Measurements from ENCODE around the gene SUN5.
A peak's percentile ranks its signal among the peaks of the same experiment; 100 is the strongest.

SUN5 gene

DNA sequence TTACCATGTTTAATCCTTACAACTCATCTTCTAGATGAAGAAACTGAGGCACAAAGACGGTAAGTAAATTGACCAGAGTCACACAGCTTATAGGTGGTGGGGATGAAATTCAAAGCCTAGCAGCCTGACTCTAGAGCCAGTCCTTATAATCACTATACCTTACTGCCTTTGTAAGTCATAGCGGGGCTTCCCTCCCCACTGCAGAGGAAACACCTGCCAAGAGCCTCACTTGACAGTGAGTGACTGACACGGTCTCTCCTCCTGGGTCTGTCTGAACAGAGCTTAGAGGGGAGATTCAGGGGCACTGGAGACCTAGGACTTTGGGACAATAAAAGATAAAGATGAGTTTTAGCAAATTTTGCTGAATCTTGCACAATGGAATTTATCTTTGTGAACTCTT lies 12.8 kb downstream of the SUN5 start:
- DNase-seq, result no peak

DNA sequence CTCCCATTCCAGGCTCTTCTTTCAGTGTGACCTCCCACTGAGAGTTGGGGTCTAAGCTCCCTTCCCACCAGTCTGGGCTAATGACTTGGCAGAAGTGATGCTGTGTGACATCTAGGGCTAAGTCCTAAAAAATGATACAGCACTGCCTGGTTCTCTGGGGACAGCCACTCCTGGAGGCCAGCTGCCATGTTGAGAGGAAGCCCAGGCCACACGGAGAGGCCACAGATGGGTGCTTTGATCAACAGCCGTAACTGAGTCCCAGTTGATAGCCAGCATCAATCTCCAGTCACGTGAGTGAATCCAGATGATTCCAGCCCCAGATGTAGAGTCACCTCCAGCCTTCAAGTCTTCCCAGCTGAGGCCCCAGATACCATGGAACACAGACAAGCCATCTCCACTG lies 13.8 kb downstream of the SUN5 start:
- no peak for DNase-seq

DNA sequence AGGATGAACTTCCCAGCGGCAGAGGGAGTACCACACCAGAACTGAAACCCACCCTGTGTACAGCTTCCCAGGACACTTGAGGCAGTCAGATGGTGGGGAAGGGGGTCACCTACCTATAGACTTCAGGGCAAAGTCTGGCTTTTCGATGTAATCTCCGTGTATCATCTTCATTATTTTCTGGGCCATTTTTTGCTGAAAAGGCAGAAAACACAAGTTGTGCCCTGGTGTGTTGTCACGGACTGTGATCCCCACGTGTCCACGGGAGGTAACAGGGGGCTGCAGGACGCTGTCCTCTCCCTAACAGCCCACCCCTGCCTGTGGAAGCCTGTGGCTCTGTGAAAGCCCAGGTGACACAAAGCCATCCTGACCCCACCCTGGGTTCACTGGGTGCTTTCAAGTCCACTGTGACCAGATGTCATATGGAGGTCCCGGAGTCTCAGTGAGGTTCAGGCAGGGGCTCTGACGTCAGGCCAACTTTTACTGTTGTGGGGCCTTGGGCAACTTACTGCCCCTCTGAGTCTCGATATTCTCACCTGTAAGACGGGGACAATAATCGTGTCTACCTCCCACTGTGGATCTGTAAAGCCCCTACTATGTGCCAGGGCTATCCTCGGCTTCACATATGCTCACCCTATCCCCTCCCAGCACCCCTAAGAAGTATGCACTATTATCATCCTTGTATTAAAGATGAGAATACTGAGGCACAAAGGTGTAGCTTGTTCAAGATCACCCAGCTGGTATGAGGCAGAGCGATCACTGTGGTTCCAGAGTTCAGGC lies 14.5 kb downstream of the SUN5 start:
- DNase-seq, result no peak

DNA sequence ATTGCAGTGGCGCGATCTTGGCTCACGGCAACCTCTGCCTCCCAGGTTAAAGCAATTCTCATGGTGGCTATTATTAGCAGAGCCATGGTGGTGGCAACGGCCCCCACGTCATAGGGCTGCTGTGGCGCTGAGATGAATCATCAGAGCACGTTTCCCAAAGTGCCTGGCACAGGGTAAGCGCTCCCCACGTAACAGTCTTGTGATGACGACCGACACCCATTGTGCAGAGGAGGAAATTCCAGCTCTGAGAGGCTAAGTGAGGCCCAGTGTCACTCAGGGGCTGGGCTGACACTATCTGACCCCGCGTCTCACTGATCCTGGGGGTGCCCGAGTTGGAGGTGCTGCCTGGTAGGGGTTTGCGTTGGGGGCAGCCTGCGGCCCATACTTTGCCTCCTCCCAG lies 16.2 kb downstream of the SUN5 start:
- no peak for DNase-seq

DNA sequence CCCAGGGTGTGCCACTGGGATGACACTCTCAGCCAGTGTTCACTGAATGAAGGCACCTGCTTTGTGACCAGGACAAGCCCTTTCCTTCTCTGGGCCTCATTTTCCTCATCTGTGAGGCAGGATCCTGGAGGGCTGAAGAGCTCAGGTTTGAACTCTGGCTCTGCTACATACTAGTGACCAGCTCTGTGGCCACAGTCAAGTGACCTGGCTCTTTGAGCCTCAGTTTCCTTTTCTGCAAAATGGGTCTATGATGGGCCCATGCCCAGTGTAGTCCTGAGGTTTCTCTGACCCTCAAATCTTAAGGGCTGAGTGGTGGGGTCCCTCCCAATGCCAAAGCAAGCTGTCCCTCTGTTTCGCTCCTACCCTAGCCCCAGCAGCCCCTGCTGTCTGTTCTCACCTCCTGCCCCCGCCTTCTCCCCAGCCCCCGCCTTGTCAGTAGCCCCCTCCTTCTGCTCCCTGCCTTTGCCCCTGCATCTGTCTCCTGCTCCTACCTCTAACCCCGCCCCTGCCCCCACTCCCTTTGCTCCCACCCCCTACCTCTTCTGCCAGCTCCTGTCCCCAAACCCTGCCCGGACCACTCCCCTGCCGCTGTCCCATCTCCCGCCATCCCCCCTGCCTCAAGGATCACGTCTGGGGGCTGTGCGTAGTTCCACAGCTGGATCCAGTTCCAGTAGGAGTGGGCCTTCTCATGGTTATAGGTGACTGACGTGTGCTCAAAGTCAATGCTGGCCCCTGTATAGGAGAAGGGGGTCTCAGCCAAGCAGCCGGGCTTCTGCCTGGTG lies 17.0 kb downstream of the SUN5 start:
- no peak for DNase-seq

DNA sequence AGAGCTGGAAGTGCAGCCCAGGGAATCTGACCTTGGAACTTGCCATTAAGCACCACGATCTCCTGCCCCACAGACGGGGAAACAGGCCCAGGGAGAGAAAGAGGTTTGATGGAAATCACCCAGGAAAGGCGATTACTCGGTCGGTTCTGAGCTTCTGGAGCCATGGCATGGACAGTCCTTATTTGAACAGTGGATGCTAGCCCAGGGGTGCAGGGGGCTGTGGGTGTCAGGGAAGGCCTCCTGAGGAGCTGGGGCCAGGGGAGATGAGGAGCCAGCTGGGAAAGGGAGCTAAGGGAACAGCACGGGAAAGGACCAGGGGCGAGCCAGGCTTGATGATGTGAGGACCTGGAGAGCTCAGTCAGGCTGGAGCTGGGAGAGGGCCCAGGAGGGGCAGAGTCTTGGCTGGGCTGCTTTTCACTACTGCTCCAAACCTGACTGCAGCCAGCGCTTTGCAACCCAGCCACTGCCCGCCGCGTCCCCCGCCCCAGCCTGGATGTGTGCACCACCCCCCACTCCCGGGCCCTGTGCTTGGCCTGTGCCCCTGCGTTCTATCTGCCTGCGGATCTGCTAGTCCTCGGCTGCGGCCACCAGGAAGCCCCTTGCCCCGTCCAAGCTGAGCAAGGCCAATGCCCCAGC lies 17.8 kb downstream of the SUN5 start:
- no peak for DNase-seq

DNA sequence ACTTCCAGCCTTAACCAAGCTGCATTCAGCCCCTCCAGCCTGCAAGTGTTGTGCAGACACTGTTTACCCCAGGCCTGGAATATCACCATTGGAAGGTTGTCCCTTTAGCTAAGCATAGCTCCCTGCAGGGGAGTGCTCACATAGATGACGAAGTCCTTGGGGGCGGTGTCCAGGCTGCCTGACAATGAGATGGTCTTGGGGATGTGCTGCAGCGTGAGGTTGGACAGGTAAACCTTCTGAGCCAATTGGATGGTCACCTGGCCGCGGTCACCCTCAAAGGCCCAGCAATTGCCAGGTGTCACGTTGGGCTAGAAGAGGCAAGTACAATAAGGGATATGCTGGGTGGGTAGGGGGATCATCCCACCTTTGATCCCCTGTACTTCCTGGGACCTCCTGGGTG lies 18.6 kb downstream of the SUN5 start:
- no peak for DNase-seq

DNA sequence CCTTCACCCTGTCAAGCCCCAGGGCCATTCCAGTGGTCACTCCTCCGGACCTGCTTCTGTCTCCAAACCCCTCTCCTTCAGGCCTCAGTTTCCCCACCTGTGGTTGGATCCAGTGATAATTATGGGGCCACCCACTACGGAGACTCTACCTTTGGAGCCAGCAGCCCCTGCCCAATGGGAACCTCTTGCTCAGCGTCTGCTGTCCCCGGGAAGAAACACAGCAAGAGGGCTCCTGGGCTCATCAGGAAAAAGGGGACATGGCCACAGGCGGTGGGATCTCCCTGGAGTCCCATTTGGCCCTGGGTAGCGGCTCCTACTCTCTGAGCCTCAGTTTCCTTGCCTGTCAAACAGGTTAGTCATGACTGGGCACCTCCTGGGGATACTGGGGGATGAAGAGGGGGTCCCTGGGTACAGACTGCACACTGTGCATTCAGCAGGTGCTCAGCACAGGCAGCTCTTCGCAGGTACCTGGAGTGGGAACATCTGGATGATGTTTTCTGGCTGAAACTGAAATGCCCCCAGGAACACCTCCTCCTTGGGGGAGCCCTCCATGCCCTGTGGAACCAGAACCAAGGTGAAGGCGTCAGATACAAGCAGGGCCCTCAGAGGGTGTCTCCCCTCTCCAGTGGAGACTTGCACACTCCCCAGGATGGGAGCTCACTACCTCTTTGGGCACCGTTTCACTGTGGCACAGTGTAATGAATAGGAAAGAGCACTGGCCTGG lies 19.4 kb downstream of the SUN5 start:
- no peak for DNase-seq

DNA sequence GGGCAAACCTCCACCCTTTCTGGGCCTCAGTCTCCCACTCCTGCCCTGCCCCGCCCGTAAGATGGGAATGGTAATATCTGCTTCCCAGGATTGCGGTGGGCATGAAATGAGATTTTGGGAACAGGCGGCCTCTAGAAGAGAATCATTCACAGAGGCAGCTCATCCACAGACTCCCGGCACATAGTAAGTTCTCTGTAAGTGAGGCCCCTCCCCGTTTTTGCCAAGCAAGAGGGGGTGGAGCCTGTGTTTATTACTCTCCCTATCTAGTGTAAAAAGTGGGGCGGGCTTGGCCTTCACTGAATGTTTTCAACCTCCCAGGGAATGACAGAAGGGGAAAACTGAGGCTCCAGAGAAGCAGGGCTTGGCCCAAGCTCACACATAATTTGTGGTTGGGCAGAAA lies 20.0 kb downstream of the SUN5 start:
- no peak for DNase-seq

DNA sequence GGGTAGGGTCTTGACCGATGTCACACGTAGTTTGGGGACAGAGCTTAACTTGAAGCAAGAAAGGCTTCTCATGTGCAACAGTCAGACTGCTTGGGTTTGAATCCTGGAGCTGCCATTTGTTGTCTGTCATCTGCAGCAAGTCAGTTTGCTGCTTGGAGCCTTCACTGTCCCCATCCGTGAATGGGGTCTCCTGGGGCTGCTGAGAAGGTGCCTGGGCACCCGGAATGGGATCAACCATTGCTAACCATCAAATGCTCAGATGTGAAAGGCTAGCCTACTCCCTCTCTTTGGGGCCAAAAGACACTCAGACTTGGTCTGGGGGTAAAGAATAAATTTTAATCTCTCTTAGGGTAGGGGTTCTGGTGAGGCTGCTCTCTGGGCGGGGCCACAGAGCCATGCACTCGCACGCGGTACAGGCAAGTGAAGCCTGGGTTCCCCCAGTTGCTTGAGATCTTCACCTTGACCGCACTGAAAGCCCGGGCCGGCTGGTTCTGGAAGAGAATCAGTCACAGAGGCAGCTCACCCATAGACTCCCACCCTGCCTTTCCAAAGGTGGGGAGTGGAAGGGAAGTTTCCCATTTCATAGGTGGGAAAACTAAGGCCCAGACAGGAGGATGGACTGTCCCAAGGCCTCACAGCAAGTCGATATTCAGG lies 20.6 kb downstream of the SUN5 start:
- DNase-seq, result no peak

DNA sequence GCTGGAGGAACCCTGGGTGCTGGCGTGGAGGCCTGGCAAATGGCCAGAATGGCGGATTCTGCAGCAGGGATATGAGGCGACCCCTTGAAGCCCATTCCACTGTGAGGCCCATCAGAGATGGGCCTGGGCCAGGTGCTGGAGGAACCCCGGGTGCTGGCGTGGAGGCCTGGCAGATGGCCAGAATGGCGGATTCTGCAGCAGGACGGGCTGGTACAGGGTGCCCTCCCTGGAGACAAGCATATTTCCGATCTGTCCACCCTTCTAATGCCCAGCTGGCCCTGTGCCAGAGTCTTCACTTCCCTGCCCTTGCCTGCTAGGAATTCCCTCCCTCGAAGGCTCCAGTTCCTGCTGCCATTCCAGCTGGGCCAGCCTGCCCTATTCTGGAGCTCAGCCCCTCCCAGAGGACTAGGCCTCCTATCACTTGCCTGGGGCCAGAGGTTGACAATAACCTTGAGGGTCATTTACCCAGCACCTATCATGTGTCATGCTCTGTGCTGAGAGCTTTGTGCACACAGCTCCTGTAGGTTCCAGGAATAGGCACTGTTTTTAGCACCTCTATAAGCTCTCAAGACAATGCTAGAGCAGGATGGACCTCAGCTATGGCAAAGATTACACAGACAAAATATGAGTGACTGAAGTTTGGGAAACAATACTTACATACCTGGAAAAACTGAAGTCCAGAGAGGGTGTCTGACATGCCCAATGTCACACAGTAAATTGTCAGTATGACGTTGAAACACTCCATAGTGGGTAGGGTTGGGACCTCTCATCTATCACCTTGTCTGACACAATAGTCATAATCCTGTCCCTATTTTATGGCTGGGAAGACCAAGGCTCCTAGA lies 21.4 kb downstream of the SUN5 start:
- peak; percentile 43 for DNase-seq

DNA sequence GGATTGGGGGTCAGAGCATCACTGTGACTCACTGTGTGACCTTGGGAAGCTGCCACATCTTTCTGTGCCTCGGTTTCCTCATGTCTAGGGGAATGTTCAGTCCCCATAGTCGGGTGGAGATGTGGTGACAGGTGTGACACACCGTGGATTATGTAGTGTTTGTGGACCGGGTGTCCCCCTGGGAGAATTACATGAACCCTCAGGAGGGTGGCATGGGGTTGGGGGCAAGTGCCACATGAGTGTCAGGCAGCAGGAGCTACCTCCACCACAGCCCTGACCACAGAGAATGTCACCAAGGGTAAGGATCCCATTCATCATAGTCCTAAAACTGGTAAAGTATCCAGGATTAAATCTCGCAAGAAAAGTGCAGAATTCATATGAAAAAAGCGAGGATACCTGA lies 23.2 kb downstream of the SUN5 start:
- DNase-seq, result no peak

DNA sequence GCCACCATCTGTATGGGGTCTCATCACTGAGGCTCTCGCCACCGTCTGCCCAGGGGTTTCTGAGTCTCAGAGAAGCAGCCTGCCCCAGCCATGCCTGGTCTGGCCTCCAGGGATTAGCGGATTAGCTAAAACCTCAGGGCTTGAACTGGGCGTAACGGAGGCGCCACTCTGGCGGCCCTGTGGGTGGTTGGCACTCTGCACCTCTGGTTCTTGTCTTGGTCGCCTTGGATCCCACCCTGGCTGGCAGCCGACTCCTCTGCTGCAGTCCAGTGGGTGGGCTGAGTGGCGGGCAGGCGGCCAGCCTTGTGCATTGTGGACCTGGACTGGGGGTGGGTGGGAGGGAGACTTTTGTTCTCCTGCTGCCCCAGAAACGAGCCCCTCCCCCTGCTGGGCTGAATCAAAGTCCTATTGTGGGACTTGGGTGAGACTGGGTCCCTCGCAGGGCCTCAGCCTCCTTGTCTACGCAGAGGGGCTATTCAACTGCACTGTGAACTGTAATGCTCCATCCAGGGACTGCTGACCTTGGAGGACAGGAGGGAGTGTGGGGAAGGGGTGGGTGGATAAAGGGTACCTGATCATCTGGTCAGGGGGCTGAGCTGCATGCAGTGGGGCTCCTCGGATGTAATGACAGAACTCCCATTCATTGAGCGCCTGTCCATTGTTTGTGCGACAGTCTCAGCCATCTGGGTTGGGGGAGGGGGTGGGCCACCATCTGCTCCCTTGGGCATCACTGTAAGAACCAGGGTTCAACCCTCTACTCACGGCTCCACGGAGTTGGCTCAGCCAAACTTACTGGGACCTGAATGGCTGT lies 23.9 kb downstream of the SUN5 start:
- no peak for DNase-seq

DNA sequence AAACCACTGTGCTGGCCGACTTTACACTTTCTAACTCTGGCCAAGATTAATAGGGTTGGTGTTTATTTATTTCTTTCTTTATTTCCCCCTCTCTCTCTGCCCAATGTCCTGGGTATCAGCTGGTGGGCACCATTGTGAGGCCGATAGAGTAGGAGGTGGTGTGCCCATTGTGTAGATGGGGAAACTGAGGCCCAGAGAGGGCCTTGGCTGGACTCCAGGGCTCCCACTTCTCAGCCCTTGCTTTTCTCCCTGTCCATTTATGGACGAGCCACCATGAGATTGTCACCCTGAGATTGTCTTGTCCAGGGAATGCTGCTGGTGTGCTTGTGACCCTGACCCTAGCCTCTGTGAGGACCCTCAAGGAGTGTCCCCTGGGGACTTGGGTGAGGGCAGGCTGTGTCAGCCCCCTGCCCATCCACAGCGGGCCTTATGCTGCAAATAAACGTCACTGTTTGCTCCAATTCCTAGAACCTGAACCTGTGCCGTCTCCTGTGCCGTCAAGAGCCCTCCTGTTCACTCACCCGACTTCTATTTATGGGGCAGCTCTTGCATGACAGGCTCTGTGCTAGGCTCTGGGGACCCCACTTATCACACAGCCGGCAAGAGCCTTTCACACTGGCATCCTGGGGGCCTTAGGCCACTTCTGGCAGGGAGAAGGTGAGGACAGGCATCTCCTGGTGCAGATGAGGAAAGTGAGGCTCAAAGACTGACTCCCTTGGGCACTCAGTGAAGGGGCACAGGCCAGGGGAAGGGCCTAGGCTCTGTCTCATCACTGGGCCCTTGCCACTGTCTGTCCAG lies 24.8 kb downstream of the SUN5 start:
- no peak for DNase-seq

DNA sequence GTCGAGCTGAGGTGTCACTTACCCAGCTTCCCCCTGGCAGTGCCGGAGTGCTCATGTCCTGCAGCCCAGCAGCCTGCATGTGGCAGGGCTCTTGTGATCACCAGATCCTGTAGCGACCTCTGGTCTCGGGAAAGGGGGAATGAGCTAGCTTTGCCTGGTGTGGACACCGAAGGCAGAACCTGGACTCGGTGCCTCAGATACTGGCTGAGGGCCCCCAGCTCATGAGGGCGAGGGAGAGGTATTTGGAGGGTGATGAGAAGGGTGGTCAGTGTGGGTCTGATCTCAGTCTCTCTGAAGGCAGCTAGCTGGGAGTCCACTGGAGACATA lies 26.3 kb downstream of the SUN5 start:
- DNase-seq, result no peak

DNA sequence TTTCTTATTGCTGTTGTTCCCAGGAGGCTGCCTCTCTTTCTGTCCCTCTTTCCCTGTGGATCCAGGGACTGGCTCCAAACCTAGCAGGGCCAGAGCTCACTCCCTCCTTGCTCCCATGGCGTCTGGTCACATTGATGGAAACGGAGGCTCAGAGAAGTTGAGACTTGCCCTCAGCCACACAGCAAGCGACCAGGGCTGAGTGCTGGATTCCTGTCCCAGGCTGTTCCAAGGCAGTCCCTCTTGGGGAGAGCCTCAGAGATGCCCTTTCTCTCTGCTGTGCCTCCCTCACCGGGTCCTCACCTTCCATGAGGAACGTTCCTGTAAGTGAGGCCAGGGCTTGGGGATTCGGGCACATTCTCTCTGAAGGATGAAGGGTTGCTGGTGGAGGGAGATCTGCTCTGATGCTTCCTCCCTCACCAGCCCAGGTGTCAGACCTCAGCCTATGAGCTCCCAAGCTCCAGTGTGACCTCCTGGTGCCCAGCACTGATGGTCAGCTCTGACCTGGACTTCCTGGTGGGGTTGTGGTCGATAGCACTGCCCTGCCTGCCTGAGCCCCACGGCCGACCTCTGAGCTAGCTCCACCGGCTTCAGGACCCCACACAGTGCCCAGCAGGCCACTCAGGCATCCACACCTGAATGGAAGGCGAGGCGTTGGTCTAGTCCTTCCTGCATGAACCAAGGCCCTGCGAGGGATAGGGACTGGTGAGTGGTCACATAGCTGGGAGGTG lies 26.8 kb downstream of the SUN5 start:
- DNase-seq, result no peak

DNA sequence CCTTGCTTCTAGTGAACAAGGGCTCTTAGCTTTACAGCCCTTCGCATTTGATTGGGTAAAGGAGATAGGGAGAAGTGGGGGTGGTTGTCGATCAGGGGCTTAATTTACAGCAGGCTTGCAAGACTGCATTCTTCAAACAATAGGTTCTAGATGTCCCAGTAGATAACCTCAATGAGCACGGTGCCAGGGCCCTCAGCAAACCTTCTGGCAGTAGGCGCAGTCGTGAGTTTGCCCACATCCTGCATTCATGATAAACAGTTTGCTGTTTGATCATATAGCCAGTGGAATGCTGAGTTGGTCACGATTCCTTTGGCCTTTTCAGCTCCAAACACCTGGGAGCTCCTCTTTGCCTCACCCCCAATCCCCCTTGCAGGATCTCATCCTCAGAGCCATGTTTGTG lies 27.5 kb downstream of the SUN5 start:
- DNase-seq, result no peak

DNA sequence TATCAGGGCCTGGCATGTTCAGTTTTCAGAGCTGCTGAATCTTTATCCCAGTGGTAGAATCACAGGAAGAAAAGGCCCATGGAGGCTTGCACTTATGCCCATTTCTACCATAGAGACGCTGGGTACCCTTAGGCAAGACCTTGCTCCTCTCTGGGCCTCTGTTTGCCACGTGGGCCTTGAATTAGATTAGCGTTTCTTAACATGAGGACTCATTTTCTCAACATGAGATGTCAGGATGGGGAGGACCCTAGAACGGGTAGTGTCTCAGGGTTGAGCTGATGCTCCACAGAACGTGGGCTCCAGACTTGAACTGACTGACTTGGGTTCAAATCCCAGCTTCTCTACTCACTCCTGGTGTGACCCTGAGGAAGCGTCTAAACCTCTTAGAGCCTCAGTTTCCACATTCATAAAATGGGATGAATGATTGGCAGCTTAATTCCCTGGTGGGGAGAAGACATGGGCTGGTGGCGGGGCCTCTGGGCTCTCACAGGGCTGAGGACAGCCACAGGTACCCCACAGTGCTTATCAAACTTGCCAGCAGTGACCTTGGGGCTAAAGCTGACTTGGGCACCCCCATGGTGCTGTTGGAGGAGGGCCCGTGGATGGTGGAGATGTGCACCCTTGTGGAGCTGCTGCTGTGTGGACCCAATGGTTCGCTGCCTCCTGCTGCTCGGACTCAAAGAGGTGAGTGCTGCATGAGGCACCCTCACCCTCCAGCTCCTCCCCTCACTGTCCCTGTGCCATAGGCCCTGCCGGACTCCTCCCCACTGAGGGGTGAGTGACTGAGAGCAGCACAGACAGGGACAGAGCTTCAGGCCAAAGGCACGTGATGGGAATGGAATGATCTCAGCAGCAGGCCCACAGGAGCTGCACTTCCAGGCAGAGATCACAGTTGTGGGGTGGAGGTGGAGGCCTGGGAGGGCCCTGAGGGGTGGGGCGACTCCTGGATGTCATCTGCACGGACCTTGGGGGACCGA lies 28.2 kb downstream of the SUN5 start:
- DNase-seq, result no peak

Measured in NCI-H226 (cell line).